ENCODE measurements around the gene STK39. TPM values are rescaled to one million over a fixed set of nuclear protein-coding genes. Genes with fewer than 3 reads are reported as not detected.

STK39 gene
- total RNA-seq, 2 experiments from 2014 or later = 7.9 to 9.5 TPM

DNA sequence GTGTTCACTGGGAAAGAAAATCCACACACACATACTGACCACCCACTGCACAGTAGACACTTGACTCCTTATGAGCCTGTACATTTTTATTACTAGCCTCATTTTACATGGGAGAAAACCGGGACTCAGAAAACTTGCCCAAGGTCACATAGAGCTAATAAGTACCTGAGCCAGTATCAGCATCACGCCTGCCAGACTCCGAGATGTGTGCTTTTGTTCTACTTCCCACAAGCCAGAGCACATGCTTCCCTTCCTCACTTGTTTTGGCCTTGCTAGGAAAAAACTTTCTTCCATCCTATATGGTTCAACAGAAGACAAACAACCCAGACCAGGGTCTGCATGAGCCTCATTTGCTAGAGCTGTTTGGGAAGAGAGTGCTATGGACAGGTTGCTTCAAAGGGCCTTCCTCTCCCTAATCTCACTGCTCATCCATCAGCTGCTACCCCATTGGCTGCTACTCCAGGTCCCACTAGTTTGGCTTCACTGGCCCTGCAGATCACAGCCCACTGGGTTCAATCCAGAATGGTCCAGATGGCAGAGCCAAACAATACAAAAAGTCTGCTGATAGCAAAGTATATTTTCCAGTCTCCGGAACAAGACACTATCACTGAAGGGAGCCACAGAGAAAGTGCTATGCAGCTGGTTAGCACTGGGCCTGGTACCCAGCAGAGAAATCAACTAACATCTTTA is 63.9 kb downstream of the STK39 start:
- Mint-ChIP-seq H3K27me3 (no peaks in the 10 kb centered on the region), H3K27ac (no peak overlapping the region)

DNA sequence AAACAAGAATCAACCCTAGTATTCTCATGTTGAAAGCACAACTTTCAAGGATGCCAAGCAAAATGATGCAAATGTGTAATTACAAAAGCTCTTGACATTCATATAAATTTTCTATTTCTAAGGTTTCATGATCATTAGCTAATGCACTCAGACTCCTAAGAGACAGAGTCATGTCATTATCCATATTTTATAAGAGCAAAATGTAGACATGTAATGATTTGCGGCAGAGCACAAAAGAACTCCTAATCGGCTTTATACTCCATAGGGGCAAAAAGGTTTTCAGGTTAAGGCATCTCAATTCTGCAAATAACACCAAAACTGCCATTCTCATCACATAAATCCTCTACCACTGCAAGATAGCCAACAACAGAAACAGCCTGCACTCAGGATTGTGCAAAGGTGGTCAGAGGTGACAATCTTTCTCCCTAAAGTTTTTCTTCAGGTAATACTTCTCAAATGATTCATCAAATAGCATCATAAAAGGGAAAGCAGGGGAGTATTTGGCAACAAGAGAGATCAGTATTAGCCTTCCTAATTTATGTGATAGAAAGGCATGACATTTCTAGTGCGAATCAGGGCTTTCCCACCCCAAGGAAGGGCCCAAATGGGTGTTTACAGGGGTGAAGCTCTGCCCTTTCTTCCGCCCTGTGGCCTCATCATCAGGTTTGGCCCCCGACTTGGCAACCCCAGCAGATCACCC is 64.7 kb downstream of the STK39 start:
- H3K4me1 Mint-ChIP-seq (ENCODE audit: low read depth) = peaks cover 48% of the 10 kb centered on the region
- no peak overlapping the region for H3K4me3 Mint-ChIP-seq
- no peaks in the 10 kb centered on the region for H3K9me3 Mint-ChIP-seq
- ChIA-PET CTCF (no interaction called here), POLR2A (interaction anchor here (0.8 kb wide), 1 partner anchor 13 kb away, joined by 4 read pairs; no protein-coding TSS in a partner anchor)
- no peaks in the 10 kb centered on the region for H3K9me3 ChIP-seq (ENCODE audit: control insufficient read depth in 1 of 2, insufficient read depth in 1 of 2, low read length in 2 of 2)
- H3K27me3 ChIP-seq (ENCODE audit: control insufficient read depth in 1 of 2, insufficient read depth in 2 of 2, low read length in 2 of 2) = no peaks in the 10 kb centered on the region
- intact Hi-C loops (cut with DNase I, micrococcal nuclease) = no loop called here
- H3K4me3 ChIP-seq (ENCODE audit: low read length) = no peak overlapping the region
- no peak for ATAC-seq (ENCODE audit: poor library complexity)
- peaks cover 25% of the 10 kb centered on the region for H3K36me3 Mint-ChIP-seq (ENCODE audit: low read depth)
- H3K36me3 ChIP-seq (ENCODE audit: insufficient read depth, low read length) = peaks cover 9% of the 10 kb centered on the region
- no peak overlapping the region for H3K27ac Mint-ChIP-seq
- no peak for DNase-seq
- no peaks in the 10 kb centered on the region for H3K27me3 Mint-ChIP-seq
- H3K27ac ChIP-seq (ENCODE audit: low read depth in 1 of 2, low read length in 2 of 2) = no peak overlapping the region
- peaks cover 3% of the 10 kb centered on the region for H3K4me1 ChIP-seq (ENCODE audit: insufficient read depth, low read length)
- TF ChIP-seq, protein P1, sequence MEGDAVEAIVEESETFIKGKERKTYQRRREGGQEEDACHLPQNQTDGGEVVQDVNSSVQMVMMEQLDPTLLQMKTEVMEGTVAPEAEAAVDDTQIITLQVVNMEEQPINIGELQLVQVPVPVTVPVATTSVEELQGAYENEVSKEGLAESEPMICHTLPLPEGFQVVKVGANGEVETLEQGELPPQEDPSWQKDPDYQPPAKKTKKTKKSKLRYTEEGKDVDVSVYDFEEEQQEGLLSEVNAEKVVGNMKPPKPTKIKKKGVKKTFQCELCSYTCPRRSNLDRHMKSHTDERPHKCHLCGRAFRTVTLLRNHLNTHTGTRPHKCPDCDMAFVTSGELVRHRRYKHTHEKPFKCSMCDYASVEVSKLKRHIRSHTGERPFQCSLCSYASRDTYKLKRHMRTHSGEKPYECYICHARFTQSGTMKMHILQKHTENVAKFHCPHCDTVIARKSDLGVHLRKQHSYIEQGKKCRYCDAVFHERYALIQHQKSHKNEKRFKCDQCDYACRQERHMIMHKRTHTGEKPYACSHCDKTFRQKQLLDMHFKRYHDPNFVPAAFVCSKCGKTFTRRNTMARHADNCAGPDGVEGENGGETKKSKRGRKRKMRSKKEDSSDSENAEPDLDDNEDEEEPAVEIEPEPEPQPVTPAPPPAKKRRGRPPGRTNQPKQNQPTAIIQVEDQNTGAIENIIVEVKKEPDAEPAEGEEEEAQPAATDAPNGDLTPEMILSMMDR (IDR thresholded peaks at IDR 0.05) = no peak

More for the DNA sequence above, 63.9 kb downstream of the STK39 start:
- H3K9me3 Mint-ChIP-seq = no peaks in the 10 kb centered on the region
- peaks cover 3% of the 10 kb centered on the region for H3K4me1 ChIP-seq (ENCODE audit: insufficient read depth, low read length)
- intact Hi-C loops (cut with DNase I, micrococcal nuclease) = no loop called here
- no peaks in the 10 kb centered on the region for H3K9me3 ChIP-seq (ENCODE audit: control insufficient read depth in 1 of 2, insufficient read depth in 1 of 2, low read length in 2 of 2)
- CTCF ChIA-PET = interaction anchor here (1.3 kb wide), 1 partner anchor 35 kb away, joined by 3 read pairs; no protein-coding TSS in a partner anchor
- DNase-seq (no peak), ATAC-seq (ENCODE audit: poor library complexity) (no peak)
- H3K4me3 Mint-ChIP-seq = no peak overlapping the region
- H3K4me1 Mint-ChIP-seq (ENCODE audit: low read depth) = peaks cover 44% of the 10 kb centered on the region
- H3K4me3 ChIP-seq (ENCODE audit: low read length) = no peak overlapping the region
- peaks cover 9% of the 10 kb centered on the region for H3K36me3 ChIP-seq (ENCODE audit: insufficient read depth, low read length)
- no peaks in the 10 kb centered on the region for H3K27me3 ChIP-seq (ENCODE audit: control insufficient read depth in 1 of 2, insufficient read depth in 2 of 2, low read length in 2 of 2)
- TF ChIP-seq, protein P1 (IDR thresholded peaks at IDR 0.05) = no peak
- peaks cover 25% of the 10 kb centered on the region for H3K36me3 Mint-ChIP-seq (ENCODE audit: low read depth)
- POLR2A ChIA-PET = interaction anchor here (0.8 kb wide), 1 partner anchor 12 kb away, joined by 4 read pairs; no protein-coding TSS in a partner anchor
- H3K27ac ChIP-seq (ENCODE audit: low read depth in 1 of 2, low read length in 2 of 2) = no peak overlapping the region

DNA sequence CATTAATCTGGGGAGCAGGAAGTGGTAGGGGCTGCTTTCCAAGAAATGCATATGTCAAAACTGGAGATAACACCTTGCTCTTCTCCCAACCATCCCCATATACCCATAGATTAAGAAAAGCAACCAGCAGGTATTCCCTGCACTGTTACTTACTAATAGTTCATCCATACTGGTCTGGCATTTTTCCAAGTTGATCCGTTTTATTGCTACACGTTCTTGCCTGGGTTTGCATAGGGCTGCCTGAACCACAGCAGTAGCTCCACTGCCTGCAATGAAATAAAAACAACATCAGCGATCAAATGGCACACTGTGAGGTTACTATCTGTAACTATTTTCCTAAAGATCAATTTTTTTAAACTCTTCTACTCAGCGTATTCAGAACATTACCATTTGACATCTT is 65.6 kb downstream of the STK39 start:
- H3K27ac Mint-ChIP-seq = no peak overlapping the region
- H3K4me1 Mint-ChIP-seq (ENCODE audit: low read depth) = peaks cover 57% of the 10 kb centered on the region
- peaks cover 25% of the 10 kb centered on the region for H3K36me3 Mint-ChIP-seq (ENCODE audit: low read depth)
- H3K27ac ChIP-seq (ENCODE audit: low read depth in 1 of 2, low read length in 2 of 2) = no peak overlapping the region
- no peak overlapping the region for H3K4me3 ChIP-seq (ENCODE audit: low read length)
- ChIA-PET POLR2A (no interaction called here), CTCF (no interaction called here)
- H3K36me3 ChIP-seq (ENCODE audit: insufficient read depth, low read length) = peaks cover 9% of the 10 kb centered on the region
- no peaks in the 10 kb centered on the region for H3K27me3 Mint-ChIP-seq
- intact Hi-C loops (cut with DNase I, micrococcal nuclease) = no loop called here
- no peaks in the 10 kb centered on the region for H3K27me3 ChIP-seq (ENCODE audit: control insufficient read depth in 1 of 2, insufficient read depth in 2 of 2, low read length in 2 of 2)
- H3K4me1 ChIP-seq (ENCODE audit: insufficient read depth, low read length) = peaks cover 3% of the 10 kb centered on the region
- H3K9me3 ChIP-seq (ENCODE audit: control insufficient read depth in 1 of 2, insufficient read depth in 1 of 2, low read length in 2 of 2) = no peaks in the 10 kb centered on the region
- no peak for DNase-seq
- TF ChIP-seq, protein P1 (IDR thresholded peaks at IDR 0.05) = no peak
- H3K9me3 Mint-ChIP-seq = no peaks in the 10 kb centered on the region
- no peak for ATAC-seq (ENCODE audit: poor library complexity)
- no peak overlapping the region for H3K4me3 Mint-ChIP-seq
